Activated CD4-positive, alpha-beta T cell treated with anti-CD3 and anti-CD28 coated beads, Interleukin-2, Interleukin-4, amounts not matched to agents 100 ng/mL and 50 ng/mL, durations not matched to agents 16 hours and 8 hours (primary cell): ENCODE results near the gene FAM72D.
"Not testable (repeated sequence)": the region's sequence is repeated elsewhere in the genome, so short reads cannot be mapped to it uniquely, and the experiment has no call there.

ENCODE experiments used
- DNase-seq: peaks from one replicate; pipeline ENCODE4 v3.0.0-alpha.2; 2020; ENCODE audit warnings: low spot score

FAM72D gene

DNA sequence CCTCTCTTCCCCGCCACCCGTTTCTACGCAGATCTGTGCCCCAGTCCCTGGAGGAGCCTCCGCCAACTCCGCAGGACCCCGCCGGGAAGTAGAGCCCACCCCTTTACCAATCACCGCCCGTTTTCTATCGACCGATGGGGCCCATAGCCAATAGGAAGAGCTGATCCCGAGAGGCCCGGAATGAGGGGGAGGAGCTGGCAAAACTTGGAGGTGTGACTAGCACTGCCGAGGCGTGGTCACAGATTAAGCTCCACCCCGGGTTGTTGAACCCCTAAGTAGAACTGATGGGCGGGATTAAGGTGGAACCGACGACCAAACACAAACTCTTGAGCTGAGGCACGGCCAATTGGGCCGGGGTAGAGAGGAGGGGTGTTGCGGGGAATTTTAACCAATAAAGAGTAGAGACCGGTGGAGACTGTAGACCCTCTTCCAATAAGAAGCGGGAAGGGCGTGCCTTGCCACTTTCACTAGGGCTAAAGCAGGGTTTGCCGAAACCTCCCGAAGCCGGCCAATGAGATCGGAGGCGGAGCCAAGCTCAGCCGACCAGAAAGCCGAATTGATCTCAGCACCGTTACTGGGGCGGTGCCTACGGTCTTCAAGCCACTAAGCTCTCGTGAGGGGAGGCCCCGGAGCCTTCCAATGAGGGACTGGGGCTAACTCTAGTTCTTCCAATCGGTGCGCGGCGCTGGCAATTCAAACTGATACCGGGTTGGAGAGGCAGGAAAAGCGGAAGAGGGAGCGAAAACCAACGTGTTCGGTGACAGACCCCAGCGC lies at the start of gene FAM72D, which contains the start of gene SRGAP2B:
TSS of gene FAM72D (plus strand) at position 691 of the 774 bp plus-strand sequence. CDS start 874 bp downstream, outside the sequence.
TSS of gene SRGAP2B (minus strand) at position 45 of the 774 bp plus-strand sequence. CDS start 2,427 bp downstream, outside the sequence.
- DNase-seq = not testable (repeated sequence)

DNA sequence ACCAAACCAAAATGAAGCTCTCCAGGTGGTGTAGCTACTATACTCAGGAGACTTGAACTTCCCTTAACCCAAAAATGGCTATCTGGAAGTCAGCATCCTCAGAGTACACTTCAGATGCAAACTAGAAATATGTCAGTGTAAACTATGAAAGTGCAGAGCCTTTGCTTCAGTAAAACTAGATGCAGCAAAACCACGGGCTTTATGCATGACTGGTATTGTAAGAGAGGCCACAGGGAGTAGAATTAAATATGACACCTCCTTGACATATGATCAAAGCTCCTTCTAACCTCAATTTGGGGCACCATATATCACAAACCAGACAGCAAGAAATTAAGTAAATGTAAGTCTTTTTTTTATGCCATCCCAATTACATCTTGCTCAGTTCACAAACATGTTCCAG lies 48.2 kb upstream of the FAM72D start:
- DNase-seq = not testable (repeated sequence)

DNA sequence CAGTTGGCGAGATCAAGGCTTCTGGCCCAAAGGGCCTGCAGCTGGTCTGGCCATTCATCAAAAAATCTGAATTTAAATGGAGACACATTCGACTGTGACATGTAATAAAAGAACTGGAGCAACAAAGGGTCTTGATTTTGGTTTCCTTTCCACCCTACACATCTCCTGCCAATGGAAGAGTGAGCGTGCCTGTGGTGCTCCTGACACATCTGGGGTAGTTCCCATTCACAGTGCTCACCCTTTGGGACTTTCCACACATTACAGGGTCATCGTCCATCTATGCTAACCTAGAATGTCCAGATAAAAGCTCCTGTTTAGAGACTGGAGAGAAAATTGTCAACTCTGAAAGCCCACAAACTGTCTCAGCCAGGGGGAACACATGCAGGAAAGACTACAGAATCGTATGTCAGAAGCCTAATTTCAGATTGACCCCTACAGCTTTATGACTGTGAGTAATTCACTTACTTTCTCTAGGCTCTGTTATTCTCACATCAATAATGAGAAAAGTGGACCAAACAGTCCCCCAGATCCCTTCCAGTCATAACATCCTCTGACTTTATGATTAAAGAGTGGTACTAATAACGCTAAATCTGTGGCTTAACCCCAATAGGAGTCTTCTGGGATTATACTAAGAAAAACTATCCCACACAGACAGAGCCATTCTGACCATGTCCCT lies 47.5 kb upstream of the FAM72D start:
- not testable (repeated sequence) for DNase-seq

DNA sequence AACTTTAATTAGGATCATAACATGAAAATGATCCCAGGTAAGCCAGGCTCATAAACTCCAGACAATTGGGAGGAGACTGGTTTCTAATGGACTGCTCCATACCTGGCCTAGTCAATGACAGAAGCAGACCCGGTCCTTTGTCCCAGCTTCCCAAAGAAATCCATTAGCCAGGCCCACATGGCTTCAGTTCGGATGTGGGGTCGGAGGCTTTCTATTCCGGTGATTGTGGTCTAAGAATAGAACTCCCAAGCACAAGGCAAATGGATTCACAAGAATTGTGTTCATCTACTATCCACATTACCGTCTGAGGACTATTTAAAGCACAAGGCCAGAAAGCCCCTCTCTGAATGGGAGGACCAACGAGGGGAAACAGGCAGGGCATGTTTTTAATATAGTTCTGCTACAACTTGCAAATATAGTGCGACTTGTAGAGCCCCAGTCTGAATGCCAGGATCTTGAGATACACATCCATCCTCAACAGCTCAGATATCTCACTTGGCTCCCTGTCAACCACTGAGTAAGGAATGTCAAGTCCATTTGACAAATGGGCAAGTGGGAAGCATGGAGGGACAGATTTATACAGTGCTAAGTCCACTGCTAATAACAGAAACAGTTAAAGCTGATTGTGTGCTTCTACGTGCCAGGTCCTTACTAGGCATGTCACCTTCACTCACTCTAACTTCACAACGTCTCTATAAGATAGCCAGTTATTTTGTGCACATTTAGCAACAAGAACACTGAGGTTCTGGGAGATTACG lies 43.6 kb upstream of the FAM72D start:
- DNase-seq = not testable (repeated sequence)

- DNase-seq = not testable (repeated sequence)
Observed at GRCh38 chr1:145053428-145053827, 42.3 kb upstream of the FAM72D start.

- DNase-seq = not testable (repeated sequence)
Observed at GRCh38 chr1:145055217-145055760, 40.5 kb upstream of the FAM72D start.

DNA sequence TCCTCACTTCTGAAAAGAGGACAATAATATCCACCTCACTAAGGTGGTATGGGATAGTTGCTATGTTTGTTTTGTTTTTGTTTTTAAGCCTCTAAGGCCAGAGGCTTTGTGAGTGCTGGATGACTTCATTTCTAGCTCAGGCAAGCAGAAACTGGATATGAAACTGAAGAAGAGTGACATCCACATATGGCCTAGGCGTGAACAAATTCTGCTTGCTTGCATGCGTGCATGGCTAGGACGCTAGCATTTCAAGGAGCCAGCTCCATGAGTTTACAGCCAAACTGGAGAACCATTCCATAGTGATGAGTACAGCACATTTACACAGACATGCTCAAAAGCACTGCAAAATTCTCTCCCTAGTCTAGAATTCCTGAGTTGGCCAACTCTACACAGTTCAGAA lies 37.6 kb upstream of the FAM72D start:
- not testable (repeated sequence) for DNase-seq

DNA sequence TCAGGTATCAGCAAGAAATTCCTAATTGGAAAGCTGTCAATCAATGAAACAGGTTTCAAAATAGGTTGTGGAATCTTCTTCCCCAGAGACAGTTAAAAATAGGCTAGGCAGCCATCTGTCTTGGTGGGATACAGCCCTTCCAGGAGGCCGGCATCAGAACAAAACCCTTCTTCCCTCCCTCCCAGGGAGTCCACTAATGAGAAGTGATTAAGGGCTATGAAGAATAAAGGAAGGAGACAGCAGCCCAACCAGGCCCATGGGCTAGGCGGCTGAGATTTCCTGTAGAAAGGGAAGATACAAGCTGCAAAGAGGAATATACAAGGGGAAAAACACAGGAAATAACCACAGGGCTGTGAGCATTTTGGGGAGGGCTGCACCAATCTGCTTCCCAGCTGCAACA lies 32.5 kb upstream of the FAM72D start:
- not testable (repeated sequence) for DNase-seq

DNA sequence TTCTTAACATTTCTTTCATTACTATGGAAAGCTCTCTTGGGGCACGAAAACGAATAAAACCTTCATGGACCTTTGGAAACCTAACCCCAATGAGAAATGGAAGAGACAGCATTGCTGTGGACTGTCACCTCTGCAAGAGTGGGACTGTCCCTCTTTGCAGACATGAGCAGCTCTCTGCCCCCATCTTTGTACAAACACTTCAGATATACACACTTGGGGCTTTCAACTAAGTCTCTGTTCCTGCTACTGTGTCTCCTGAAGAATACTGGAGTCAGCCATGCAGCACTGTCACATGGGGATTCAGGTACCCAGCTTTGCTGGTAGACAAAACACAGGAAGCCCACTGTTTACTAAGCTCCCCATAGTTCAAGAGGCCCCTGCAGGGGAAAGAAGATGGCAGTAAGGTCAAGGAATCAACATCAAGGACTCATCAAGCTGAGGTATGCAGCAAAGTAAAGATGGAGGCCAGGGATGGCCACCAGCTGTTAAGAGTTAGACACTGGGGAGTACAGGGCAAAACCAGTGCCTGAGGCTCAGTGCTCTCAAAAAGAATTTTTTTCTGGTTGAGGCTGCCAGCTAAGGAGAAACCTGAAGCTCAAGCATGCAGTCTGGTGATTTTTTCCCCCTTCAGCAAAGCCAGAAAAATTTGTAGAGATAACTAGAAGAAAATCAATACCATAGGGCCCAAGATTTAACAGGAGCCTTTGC lies 31.7 kb upstream of the FAM72D start:
- DNase-seq = not testable (repeated sequence)

DNA sequence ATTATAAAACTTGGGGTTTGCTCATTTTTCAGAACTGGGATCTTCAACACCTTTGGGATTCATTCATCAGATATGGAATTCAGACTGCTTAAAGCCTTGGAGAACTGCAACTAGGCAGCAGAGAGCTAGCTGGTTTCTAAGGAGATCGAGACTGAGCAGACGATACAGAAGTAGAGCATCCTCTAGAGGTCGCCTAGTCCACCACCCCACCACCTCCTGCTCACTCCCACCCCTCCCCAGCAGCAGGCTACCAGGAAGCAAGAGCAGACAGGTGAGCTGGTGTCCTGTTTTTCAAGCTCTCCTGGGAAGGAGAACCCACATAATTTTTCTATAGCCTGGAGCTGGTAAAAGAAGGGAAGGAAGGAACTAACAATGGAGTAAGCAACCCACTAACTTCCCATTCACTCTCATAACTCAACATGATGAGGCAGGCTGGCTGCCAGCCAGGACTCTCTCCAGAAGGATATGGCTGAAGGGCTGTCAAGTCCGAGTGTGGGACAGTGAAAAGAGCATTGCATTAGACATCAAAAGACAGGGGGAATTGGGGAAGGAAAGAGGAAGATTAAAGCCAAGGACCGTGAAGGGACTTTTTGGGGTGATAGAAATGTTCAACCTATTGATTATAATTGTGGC lies 30.5 kb upstream of the FAM72D start:
- DNase-seq = not testable (repeated sequence)

DNA sequence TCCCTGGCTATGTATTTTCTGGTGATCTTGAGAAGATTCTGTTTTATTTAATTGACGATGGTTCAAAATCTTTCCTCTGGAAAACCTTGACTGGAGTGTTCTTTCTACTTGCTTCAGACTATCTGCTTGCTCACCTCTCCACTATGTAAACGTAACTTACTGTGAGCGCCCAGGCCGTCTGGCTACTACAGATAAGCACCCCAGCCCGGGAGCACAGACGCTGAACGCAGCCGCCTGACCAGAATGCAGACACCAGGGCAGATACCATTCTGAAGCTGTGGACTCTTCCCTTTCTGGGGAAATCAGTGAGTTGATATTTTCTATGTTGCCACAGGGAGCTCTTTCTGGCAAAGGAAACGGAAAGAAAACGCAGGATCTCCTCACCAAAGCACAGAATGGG lies 29.3 kb upstream of the FAM72D start:
- not testable (repeated sequence) for DNase-seq

DNA sequence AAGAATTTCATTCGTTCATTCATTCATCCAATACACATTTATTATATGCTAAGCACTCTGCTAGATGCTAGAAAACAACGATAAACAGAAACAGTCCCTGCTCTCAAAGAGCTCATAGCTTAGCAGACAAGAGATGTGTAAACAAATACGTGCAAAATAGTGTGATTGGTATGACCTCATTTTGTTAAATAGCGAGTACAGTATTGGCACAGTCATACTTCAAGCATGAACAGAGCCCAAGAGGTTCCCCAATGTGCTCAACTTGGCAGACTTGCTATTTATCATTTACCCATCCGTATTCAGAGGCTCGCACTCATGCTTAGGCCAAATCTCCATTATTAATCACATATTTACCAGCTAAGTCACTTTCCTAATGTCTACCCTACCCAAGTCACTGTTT lies 24.2 kb upstream of the FAM72D start:
- not testable (repeated sequence) for DNase-seq

DNA sequence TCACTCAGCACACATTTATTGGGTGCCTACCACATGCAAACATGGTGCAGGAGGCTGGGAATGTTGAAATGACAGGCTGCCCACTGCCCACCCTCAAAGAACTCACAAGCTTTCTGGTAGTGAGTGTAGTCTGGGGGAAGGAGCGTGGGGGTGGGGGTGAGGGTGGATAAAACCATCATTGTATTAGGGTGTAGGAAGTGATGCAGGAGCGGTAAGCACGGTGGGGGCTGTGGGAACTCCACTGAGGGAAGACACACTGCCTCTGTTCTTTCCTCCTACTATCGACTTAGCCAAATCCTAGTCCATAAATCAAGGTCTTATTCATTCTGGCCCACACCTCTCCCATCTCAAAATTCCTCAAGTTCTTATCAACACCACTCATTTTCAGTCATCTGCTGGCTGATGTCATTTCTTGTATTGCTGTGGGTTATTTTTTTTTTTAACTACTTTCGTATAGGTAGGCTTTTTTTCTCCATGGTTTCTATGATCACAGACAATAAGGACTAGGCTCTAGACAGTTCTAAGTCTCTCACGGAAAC lies 21.7 kb upstream of the FAM72D start:
- DNase-seq = not testable (repeated sequence)

GRCh38 chr1:145076877-145077276 lies 18.9 kb upstream of the FAM72D start:
- DNase-seq = not testable (repeated sequence)

- DNase-seq = not testable (repeated sequence)
Observed at GRCh38 chr1:145077872-145078786, 17.6 kb upstream of the FAM72D start.

DNA sequence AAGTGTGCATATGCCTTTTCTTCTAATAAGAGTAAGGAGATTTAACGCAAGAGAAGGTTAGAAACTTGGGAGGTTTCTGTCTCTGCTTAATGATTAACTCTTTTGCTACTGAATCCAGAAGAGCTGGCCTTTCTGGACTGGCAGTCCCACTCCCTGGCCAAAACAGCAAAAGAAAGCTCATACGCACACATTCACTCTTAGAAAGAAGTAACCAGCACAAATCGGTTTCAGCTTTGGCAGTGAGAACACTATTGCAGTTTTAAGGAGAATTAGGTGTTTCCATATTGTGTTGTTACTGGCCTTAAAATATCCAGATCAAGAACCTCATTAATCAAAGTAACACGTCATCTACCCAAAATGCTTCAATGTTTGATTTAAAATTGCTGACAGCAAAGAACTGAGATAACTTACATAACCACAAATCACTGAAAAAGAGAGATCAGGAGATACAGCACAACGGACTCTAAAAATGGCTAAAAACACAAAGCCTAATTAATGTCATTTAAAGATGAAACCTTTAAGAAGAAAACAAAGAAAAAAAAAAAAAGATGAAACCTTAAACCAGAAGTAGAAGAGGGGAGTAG lies 16.9 kb upstream of the FAM72D start:
- DNase-seq = not testable (repeated sequence)

DNA sequence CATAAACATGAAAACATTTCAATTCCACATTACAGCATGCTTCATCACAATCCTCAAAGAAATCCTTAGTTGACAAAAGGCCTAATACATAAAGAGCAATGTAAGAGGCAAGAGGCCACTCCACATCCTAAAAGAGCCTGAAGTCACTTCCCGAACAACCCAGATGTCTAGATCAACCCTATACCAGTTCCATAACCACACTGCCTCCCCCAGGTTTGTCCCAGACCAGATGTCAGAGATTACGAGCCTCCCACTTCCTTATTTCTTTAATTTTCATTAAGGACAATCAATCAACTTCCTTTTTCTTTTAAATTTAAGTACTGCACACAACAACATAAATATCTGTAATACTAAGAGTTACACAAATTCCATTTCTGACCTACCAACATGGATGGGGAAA lies 16.0 kb upstream of the FAM72D start:
- not testable (repeated sequence) for DNase-seq

DNA sequence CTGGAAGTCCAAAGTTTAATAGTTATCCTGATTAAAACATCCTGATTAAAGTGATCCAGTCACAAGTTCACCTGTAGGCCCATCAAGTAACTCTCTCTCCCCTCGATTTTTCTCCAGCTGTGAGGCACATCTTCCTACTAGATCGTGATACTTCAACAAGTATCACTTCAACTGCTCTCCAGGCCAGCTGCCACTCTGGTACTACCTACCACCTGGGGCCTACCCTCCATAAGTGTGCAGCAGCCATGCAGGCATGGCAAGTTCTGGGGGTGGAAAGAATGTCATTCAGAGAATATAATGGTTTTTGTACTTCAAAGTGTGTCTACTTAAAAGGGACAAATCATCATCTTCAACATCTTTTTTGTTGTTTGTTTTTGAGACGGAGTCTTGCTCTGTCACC lies 15.6 kb upstream of the FAM72D start:
- DNase-seq = not testable (repeated sequence)
